CD14-positive monocyte (primary cell): ENCODE measurements around the gene GMDS. TPM values are rescaled to one million over a fixed set of nuclear protein-coding genes. Genes with fewer than 3 reads are reported as not detected.

Source experiments
- DNase-seq, 3 donors: peaks; one replicate each; pipeline ENCODE4 v3.0.0-alpha.2; 2011 to 2022
- H2AFZ ChIP-seq: 2 replicates; pipeline ENCODE4 v1.6.0; 2012; ENCODE audit warnings: mild to moderate bottlenecking, low read depth, low read length, inconsistent platforms; ENCODE audit not compliant: insufficient read depth, poor library complexity, severe bottlenecking
- H3K27ac ChIP-seq, 2 donors: 1 replicate in 1 of 2; 2 replicates in 1 of 2; pipeline ENCODE4 v1.5.1; 2012 to 2013; ENCODE audit warnings: low read length in 2 of 2, control low read depth in 1 of 2, inconsistent platforms in 1 of 2, low read depth in 1 of 2, mild to moderate bottlenecking in 1 of 2
- H3K27me3 ChIP-seq, 2 donors: one replicate each; pipeline versions ENCODE4 v1.6.0 to v1.6.1; 2011 to 2013; ENCODE audit warnings: low read length in 2 of 2; ENCODE audit not compliant: control insufficient read depth in 2 of 2, insufficient read depth in 2 of 2
- H3K36me3 ChIP-seq, 2 donors: replicated peaks in 1 of 2; 1 replicate in 1 of 2; 2 replicates in 1 of 2; pipeline versions ENCODE4 v1.5.1 to v1.6.1; 2012 to 2013; ENCODE audit warnings: low read length in 2 of 2, control low read depth in 1 of 2, inconsistent platforms in 1 of 2, mild to moderate bottlenecking in 1 of 2; ENCODE audit not compliant: insufficient read depth in 2 of 2, control insufficient read depth in 1 of 2
- H3K4me1 ChIP-seq, 2 donors: 1 replicate in 1 of 2; 2 replicates in 1 of 2; pipeline versions ENCODE4 v1.5.1 to v1.6.1; 2012 to 2013; ENCODE audit warnings: low read length in 2 of 2, control low read depth in 1 of 2, inconsistent platforms in 1 of 2, mild to moderate bottlenecking in 1 of 2, moderate library complexity in 1 of 2; ENCODE audit not compliant: insufficient read depth in 2 of 2, control insufficient read depth in 1 of 2
- H3K4me2 ChIP-seq: replicated peaks from 2 replicates; pipeline ENCODE3; 2012; ENCODE audit warnings: low read length, moderate library complexity, mild to moderate bottlenecking; ENCODE audit not compliant: poor library complexity, severe bottlenecking; ENCODE audit errors: extremely low read depth
- H3K4me3 ChIP-seq, 3 experiments: fragments of 200-600 bp in 1 of 3; sonication (generic) in 1 of 3; replicated peaks in 1 of 3; 1 replicate in 2 of 3; 2 replicates in 1 of 3; pipeline ENCODE4 v1.5.1; 2011 to 2013; ENCODE audit warnings: low read length in 3 of 3, mild to moderate bottlenecking in 3 of 3, control low read depth in 2 of 3, low read depth in 2 of 3, inconsistent platforms in 1 of 3, moderate library complexity in 1 of 3
- H3K79me2 ChIP-seq: 2 replicates; pipeline ENCODE4 v1.6.0; 2012; ENCODE audit warnings: mild to moderate bottlenecking, control low read depth, inconsistent platforms, low read length, moderate library complexity; ENCODE audit not compliant: insufficient read depth
- H3K9ac ChIP-seq: 2 replicates; pipeline ENCODE4 v1.6.0; 2017; ENCODE audit warnings: low read length, mild to moderate bottlenecking; ENCODE audit not compliant: insufficient read depth, poor library complexity, severe bottlenecking
- H3K9me3 ChIP-seq, 2 donors: replicated peaks in 1 of 2; 1 replicate in 1 of 2; 2 replicates in 1 of 2; pipeline versions ENCODE4 v1.5.1 to v1.6.1; 2012 to 2013; ENCODE audit warnings: low read length in 2 of 2, control low read depth in 1 of 2; ENCODE audit not compliant: control insufficient read depth in 1 of 2, insufficient read depth in 1 of 2
- H4K20me1 ChIP-seq: 2 replicates; pipeline ENCODE4 v1.6.0; 2012; ENCODE audit warnings: mild to moderate bottlenecking, low read length, control low read depth, moderate library complexity; ENCODE audit not compliant: insufficient read depth
- H3K27ac Mint-ChIP-seq, 7 donors: one replicate each; pipeline ENCODE4 v1.8.0; 2020; ENCODE audit warnings: mild to moderate bottlenecking in 7 of 7, mixed read lengths in 7 of 7, moderate library complexity in 6 of 7, inconsistent platforms in 2 of 7
- H3K27me3 Mint-ChIP-seq, 3 donors: one replicate each; pipeline ENCODE4 v1.8.0; 2021 to 2022; ENCODE audit warnings: low read depth in 3 of 3, mild to moderate bottlenecking in 3 of 3, mixed read lengths in 3 of 3, moderate library complexity in 3 of 3, inconsistent platforms in 1 of 3
- H3K36me3 Mint-ChIP-seq, 2 donors: one replicate each; pipeline ENCODE4 v1.8.0; 2020; ENCODE audit warnings: mixed read lengths in 2 of 2, inconsistent platforms in 1 of 2, mild to moderate bottlenecking in 1 of 2
- H3K4me1 Mint-ChIP-seq: one replicate; pipeline ENCODE4 v1.8.0; 2020; ENCODE audit warnings: mild to moderate bottlenecking, mixed read lengths
- H3K4me3 Mint-ChIP-seq, 2 donors: one replicate each; pipeline ENCODE4 v1.8.0; 2020; ENCODE audit warnings: mild to moderate bottlenecking in 2 of 2, mixed read lengths in 2 of 2, moderate library complexity in 1 of 2
- H3K9me3 Mint-ChIP-seq, 7 donors: one replicate each; pipeline ENCODE4 v1.8.0; 2020 to 2022; ENCODE audit warnings: mixed read lengths in 7 of 7, mild to moderate bottlenecking in 6 of 7, moderate library complexity in 6 of 7, inconsistent platforms in 2 of 7
- CTCF ChIP-seq: fragments of 200-600 bp; IDR thresholded peaks from one replicate; pipeline ENCODE4 v1.8.0; 2022; ENCODE audit warnings: antibody characterized with exemption, mild to moderate bottlenecking
- WGBS: methylation state at CpG from one replicate; pipeline ENCODE4 v1.1.5; 2013; ENCODE audit warnings: missing lambda C conversion rate; ENCODE audit not compliant: insufficient coverage; 5-methylcytosine and 5-hydroxymethylcytosine counted together
- intact Hi-C, 2 donors: fragments of 100-400 bp; cut with micrococcal nuclease; formaldehyde crosslinking; loops; one replicate each; pipeline versions ENCODE4 v1.15.0 to v1.15.1; 2023
- polyA plus RNA-seq, 3 donors: library from polyadenylated mRNA; depleted of rRNA in 1 of 3; unstranded in 2 of 3; stranded (reverse) in 1 of 3; fragments of 300-500 nt in 2 of 3; fragments of >200 nt in 1 of 3; fragmentation: Illumina TruSeq in 2 of 3; gene quantifications; 1 replicate in 2 of 3; 2 replicates in 1 of 3; pipeline ENCODE4 v1.2.3, GENCODE V29; 2012 to 2021

The GMDS gene
- polyA plus RNA-seq, 3 donors: 10.5 to 19.9 (median 17.6) TPM

GRCh38 chr6:1663511-1663910, 581.9 kb downstream of the GMDS start:
- TF ChIP-seq CTCF: no peak
- H3K4me1 ChIP-seq: peaks cover 17 to 24% of the 10 kb centered on the region in 2 donors
- no peak overlapping the region for H2AFZ ChIP-seq
- no peak overlapping the region for H3K9ac ChIP-seq
- H3K4me2 ChIP-seq: no peak overlapping the region
- no peak for DNase-seq
- no peak overlapping the region for H3K27ac ChIP-seq
- no peaks in the 10 kb centered on the region for H4K20me1 ChIP-seq
- Mint-ChIP-seq H3K4me1 (peaks cover 20% of the 10 kb centered on the region), H3K9me3 (peaks cover 0 to 3% (median 0%) of the 10 kb centered on the region in 7 donors), H3K27ac (no peak overlapping the region), H3K27me3 (peaks cover 17 to 34% (median 19%) of the 10 kb centered on the region in 3 donors), H3K36me3 (peaks cover 3 to 24% of the 10 kb centered on the region in 2 donors), H3K4me3 (peak overlapping the region in 1 of 2 donors; percentile 36)
- no peaks in the 10 kb centered on the region for H3K79me2 ChIP-seq
- no peak overlapping the region for H3K4me3 ChIP-seq
- no peaks in the 10 kb centered on the region for H3K36me3 ChIP-seq
- H3K9me3 ChIP-seq: no peaks in the 10 kb centered on the region
- peaks cover 0 to 21% of the 10 kb centered on the region in 2 donors for H3K27me3 ChIP-seq
- 96% methylated on average over 5 of the region's 5 CpGs for WGBS
- intact Hi-C loops: no loop called here

- no peak overlapping the region for H2AFZ ChIP-seq
- Mint-ChIP-seq H3K9me3 (peaks cover 0 to 3% (median 0%) of the 10 kb centered on the region in 7 donors), H3K27me3 (peaks cover 17 to 34% (median 19%) of the 10 kb centered on the region in 3 donors), H3K36me3 (peaks cover 3 to 24% of the 10 kb centered on the region in 2 donors), H3K4me3 (peak overlapping the region in 1 of 2 donors; percentile 3), H3K4me1 (peaks cover 20% of the 10 kb centered on the region), H3K27ac (no peak overlapping the region)
- H3K4me1 ChIP-seq: peaks cover 17 to 24% of the 10 kb centered on the region in 2 donors
- DNase-seq: no peak
- intact Hi-C loops: no loop called here
- no peak overlapping the region for H3K27ac ChIP-seq
- peaks cover 0 to 21% of the 10 kb centered on the region in 2 donors for H3K27me3 ChIP-seq
- H3K79me2 ChIP-seq: no peaks in the 10 kb centered on the region
- no peak overlapping the region for H3K4me2 ChIP-seq
- no peak overlapping the region for H3K9ac ChIP-seq
- H3K36me3 ChIP-seq: no peaks in the 10 kb centered on the region
- no peak overlapping the region for H3K4me3 ChIP-seq
- no peaks in the 10 kb centered on the region for H4K20me1 ChIP-seq
- no peaks in the 10 kb centered on the region for H3K9me3 ChIP-seq
- TF ChIP-seq CTCF: no peak
Observed at GRCh38 chr6:1662534-1662933, 582.9 kb downstream of the GMDS start.
